Colonic mucosa (tissue), 4 donors: ENCODE measurements around the gene TBC1D22A. TPM values are rescaled to one million over a fixed set of nuclear protein-coding genes. Genes with fewer than 3 reads are reported as not detected.

ENCODE experiments used
- DNase-seq: peaks from one replicate; pipeline ENCODE4 v3.0.0-alpha.2; 2020
- H3K27ac ChIP-seq: fragments of 200-600 bp; one replicate; pipeline ENCODE4 v1.8.0; 2021
- H3K27me3 ChIP-seq: fragments of 200-600 bp; one replicate; pipeline ENCODE4 v1.8.0; 2021
- H3K36me3 ChIP-seq: fragments of 200-600 bp; one replicate; pipeline ENCODE4 v1.8.0; 2021
- H3K4me1 ChIP-seq: fragments of 200-600 bp; one replicate; pipeline ENCODE4 v1.8.0; 2021; ENCODE audit warnings: mild to moderate bottlenecking
- H3K4me3 ChIP-seq: fragments of 200-600 bp; one replicate; pipeline ENCODE4 v1.8.0; 2021
- H3K9ac ChIP-seq, 2 donors: one replicate each; pipeline ENCODE4 v1.7.0; 2013; ENCODE audit warnings: control low read depth in 2 of 2, low read depth in 2 of 2, low read length in 2 of 2
- H3K9me3 ChIP-seq: fragments of 200-600 bp; one replicate; pipeline ENCODE4 v1.8.0; 2021
- intact Hi-C: fragments of 100-400 bp; cut with DNase I; formaldehyde crosslinking; loops from one replicate; pipeline ENCODE4 v1.14.1; 2022
- total RNA-seq, 2 donors: library from RNA; stranded (reverse); fragmentation: NEBNext Ultra II Directional in 1 of 2; extraction: Animal tissue kit (Norgen Biotek cat#: 25700) in 1 of 2; gene quantifications; one replicate each; pipeline ENCODE4 v1.2.1, GENCODE V29; 2021
- TF ChIP-seq, protein P1 (sequence below): fragments of 200-600 bp; IDR thresholded peaks from one replicate; pipeline ENCODE4 v1.8.0; 2022; ENCODE audit warnings: antibody characterized with exemption, mild to moderate bottlenecking
- donor health status: healthy.
- donor health status: DM: no; HTN: no; CAD: no.
- donor health status: DM: no; HTN: no; CAD: no.

TBC1D22A gene
- total RNA-seq, 2 donors from 2014 or later: 34.2 to 36.4 TPM

DNA sequence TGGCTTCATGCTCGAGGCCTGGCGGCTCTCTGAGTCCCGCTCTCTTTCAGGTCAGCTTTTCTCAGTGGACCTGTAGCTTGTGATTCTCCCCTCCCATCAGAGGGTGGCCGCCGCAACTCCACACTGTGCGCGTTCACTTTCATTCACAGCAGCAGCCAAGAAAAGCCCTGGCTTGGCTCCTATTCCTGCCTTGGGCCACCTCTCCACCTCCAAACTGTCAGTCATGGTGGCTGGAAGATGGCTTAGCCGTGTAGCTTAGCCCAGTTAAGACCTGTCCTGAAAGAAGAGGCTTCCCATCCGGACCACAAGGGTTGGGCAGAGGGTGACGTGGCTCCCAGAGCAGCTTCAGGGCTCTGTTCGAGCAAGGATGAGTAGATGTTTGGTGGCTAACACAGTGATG, 125.5 kb downstream of the TBC1D22A start:
- TF ChIP-seq, protein P1, sequence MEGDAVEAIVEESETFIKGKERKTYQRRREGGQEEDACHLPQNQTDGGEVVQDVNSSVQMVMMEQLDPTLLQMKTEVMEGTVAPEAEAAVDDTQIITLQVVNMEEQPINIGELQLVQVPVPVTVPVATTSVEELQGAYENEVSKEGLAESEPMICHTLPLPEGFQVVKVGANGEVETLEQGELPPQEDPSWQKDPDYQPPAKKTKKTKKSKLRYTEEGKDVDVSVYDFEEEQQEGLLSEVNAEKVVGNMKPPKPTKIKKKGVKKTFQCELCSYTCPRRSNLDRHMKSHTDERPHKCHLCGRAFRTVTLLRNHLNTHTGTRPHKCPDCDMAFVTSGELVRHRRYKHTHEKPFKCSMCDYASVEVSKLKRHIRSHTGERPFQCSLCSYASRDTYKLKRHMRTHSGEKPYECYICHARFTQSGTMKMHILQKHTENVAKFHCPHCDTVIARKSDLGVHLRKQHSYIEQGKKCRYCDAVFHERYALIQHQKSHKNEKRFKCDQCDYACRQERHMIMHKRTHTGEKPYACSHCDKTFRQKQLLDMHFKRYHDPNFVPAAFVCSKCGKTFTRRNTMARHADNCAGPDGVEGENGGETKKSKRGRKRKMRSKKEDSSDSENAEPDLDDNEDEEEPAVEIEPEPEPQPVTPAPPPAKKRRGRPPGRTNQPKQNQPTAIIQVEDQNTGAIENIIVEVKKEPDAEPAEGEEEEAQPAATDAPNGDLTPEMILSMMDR: no peak
- Histone ChIP-seq H3K4me1 (no peaks in the 10 kb centered on the region), H3K27ac (no peak overlapping the region), H3K9ac (no peak overlapping the region), H3K36me3 (no peaks in the 10 kb centered on the region), H3K9me3 (no peaks in the 10 kb centered on the region), H3K4me3 (no peak overlapping the region), H3K27me3 (no peaks in the 10 kb centered on the region)
- intact Hi-C loops: no loop called here
- no peak for DNase-seq

DNA sequence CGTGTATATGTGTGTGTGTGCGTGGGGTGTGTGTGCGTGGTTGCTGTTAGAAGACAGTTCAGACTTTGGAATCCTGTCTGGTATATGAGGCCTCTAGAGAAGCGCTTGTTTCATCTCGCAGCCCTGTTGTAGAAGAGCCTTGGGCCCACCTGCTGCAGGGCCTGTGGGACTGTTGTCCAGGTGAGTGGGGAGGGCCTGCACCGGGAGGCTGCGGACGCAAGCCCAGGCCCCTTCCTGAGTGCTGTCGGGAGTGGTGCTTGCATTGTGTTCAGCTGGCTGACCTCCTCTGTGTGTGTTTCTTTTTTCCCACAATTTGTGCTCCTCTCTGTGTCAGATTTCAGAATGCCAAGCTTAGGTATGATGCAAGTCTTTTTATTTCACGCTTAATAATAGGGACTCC, 128.4 kb downstream of the TBC1D22A start:
- Histone ChIP-seq H3K9ac (no peak overlapping the region), H3K4me1 (no peaks in the 10 kb centered on the region), H3K4me3 (no peak overlapping the region), H3K9me3 (no peaks in the 10 kb centered on the region), H3K27me3 (no peaks in the 10 kb centered on the region), H3K36me3 (no peaks in the 10 kb centered on the region), H3K27ac (no peak overlapping the region)
- DNase-seq: no peak
- TF ChIP-seq, protein P1: no peak
- intact Hi-C loops: no loop called here

DNA sequence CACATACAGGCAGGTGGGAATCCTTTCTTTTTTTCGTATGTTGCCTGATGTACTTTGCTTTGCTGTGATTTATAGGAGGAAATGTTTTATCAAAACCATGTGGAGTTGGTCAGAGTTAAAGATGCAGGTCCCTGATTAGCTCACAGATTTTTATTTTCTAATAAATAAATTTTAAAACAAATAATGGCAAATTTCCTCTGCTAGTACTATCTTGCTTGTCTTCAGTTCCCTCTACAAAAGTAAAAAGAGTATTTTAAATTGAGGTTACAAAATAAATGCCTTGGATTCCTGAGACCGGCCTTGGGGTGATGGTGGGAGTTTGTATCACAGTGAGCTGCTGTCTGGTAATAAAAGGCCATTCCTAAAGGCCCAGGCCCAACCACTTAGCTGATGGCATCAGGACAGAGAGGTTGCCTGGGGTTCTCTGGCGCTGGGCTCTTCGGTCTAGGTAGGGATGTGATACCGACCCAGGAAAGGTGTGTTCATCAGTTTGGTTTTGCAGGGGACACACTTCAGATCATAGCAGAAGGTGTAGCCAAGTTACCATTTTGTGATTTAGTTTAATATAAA, 129.0 kb downstream of the TBC1D22A start:
- TF ChIP-seq, protein P1: no peak
- no peaks in the 10 kb centered on the region for H3K4me1 ChIP-seq
- intact Hi-C loops: no loop called here
- no peak for DNase-seq
- H3K27ac ChIP-seq: no peak overlapping the region
- no peak overlapping the region for H3K9ac ChIP-seq
- no peaks in the 10 kb centered on the region for H3K27me3 ChIP-seq
- no peaks in the 10 kb centered on the region for H3K9me3 ChIP-seq
- H3K4me3 ChIP-seq: no peak overlapping the region
- H3K36me3 ChIP-seq: no peaks in the 10 kb centered on the region

DNA sequence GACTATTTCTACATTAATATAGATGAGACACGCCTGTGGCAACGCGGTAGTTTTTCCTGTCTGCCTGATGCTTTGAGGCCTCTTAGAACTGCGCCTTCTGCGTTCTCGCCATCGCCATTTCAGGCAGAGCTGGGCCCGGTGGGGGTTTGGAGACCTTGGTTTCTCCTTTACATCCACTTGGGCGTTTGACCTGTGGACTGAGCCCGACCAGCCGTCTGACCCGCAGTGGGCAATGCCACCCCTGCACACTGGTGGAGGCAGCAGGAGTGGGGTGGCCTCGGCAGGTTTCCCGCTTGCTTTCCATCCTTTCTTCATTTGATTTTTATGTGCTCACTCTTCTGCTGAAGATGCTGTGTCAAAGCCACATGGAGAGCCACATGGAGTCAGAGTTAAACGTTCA, 130.4 kb downstream of the TBC1D22A start:
- no peaks in the 10 kb centered on the region for H3K4me1 ChIP-seq
- no peak for DNase-seq
- H3K4me3 ChIP-seq: no peak overlapping the region
- H3K9ac ChIP-seq: no peak overlapping the region
- intact Hi-C loops: no loop called here
- no peaks in the 10 kb centered on the region for H3K27me3 ChIP-seq
- no peak overlapping the region for H3K27ac ChIP-seq
- TF ChIP-seq, protein P1: no peak
- no peaks in the 10 kb centered on the region for H3K36me3 ChIP-seq
- no peaks in the 10 kb centered on the region for H3K9me3 ChIP-seq

DNA sequence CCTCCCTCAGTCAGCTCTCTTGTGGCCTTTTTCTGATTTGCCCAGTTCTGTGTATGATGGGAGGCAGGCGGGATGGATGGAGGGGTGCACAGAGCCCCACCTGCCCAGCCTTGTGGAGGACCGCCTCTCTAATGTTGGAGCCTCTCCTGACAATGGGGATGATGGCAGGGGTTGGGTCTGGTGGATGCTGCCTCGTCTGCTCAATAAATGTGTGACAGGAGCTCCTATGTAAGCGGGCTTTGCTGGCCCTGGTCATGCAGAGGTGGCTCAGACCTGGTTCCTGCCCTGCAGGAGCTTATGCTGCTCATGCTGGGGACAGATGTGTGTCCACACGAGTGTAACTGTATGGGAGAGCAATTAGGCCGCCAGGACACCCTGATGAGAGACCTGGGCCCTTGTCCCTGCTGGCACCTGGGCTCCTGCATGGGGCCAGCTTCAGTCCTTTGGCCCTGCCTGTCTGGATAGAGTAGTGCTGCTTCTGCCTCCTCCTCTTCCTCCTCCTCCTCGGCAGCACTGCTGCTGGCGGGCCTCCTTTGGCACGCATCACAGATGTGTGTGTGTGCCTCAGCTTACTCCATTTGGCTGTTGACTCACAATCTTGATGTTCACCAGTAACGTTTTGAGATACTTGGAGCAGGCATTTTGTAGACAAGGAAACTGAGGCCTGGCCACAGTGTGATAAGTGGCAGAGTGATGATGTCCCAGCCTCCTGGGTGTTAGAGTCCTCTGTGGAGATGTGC, 131.0 kb downstream of the TBC1D22A start:
- TF ChIP-seq, protein P1: no peak
- no peaks in the 10 kb centered on the region for H3K9me3 ChIP-seq
- no peaks in the 10 kb centered on the region for H3K36me3 ChIP-seq
- no peak overlapping the region for H3K27ac ChIP-seq
- no peaks in the 10 kb centered on the region for H3K4me1 ChIP-seq
- intact Hi-C loops: no loop called here
- no peak overlapping the region for H3K9ac ChIP-seq
- no peak overlapping the region for H3K4me3 ChIP-seq
- H3K27me3 ChIP-seq: no peaks in the 10 kb centered on the region
- DNase-seq: no peak
